Measurements from ENCODE around the gene TTLL6.

DNA sequence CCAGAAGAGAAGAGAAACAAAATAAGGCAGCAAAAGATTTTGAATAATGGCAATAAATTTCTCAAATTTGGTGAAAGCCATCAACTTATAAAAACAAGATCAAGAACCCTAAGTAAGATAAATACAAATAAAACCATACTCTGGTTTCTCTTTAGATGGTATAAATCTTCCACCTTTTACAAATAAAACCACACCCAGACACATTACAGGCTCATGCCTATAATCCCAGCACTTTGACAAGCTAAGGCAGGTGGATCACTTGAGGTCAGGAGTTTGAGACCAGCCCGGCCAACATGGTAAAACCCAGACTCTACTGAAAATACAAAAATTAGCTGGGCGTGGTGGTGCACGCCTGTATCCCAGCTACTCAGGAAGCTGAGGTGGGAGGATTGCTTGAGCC is 43.8 kb downstream of the TTLL6 start:
- TF ChIP-seq, protein P1, sequence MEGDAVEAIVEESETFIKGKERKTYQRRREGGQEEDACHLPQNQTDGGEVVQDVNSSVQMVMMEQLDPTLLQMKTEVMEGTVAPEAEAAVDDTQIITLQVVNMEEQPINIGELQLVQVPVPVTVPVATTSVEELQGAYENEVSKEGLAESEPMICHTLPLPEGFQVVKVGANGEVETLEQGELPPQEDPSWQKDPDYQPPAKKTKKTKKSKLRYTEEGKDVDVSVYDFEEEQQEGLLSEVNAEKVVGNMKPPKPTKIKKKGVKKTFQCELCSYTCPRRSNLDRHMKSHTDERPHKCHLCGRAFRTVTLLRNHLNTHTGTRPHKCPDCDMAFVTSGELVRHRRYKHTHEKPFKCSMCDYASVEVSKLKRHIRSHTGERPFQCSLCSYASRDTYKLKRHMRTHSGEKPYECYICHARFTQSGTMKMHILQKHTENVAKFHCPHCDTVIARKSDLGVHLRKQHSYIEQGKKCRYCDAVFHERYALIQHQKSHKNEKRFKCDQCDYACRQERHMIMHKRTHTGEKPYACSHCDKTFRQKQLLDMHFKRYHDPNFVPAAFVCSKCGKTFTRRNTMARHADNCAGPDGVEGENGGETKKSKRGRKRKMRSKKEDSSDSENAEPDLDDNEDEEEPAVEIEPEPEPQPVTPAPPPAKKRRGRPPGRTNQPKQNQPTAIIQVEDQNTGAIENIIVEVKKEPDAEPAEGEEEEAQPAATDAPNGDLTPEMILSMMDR (IDR thresholded peaks at IDR 0.05; ENCODE audit: insufficient read depth, low read depth, low read length), result no peak
- TF ChIP-seq EZH2 (IDR thresholded peaks at IDR 0.05; ENCODE audit: insufficient read depth, low read length), result no peak

Measured in astrocyte (in vitro differentiated cells and primary cell).